ENCODE measurements around the gene ZNF223. TPM values are rescaled to one million over a fixed set of nuclear protein-coding genes. Genes with fewer than 3 reads are reported as not detected.

Gene ZNF223
- polyA plus RNA-seq, 1 of the 3 experiments (the other 2 are of a cell fraction) = 2.7 TPM

DNA sequence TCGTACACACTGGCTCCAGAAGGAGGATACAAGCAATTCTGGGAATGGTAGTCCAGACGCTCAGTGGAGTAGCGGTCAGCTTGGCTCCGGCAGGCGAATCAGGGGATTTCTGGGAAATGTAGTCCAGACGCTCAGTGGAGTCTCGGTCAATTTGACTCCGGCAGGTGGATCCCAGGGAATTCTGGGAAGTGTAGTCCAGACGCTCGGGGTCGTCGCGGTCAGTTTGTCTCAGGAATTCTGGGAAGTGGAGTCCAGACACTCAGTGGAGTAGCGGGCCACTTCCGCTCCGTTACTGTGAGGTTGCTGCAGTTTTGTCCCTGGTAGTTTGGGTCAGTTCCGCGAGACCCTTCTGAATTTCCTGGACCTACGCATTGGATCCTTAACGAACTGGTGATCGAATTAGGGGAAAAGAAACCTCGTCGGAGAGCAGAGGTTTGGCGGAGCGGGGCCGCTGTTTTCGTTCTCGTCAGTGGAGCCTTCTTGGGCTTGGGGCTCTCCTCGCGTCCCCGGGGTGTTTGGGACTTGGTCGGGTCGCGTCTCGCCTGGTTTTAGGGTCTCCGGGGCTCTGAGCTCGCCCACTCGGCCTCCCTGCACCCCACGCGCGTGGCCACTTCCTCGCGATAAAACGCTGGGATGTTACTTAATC lies 61.4 kb downstream of the ZNF223 start, which contains the start of gene ZNF225:
Gene ZNF225, plus strand, starts transcription at position 262 of the 646 bp plus-strand sequence. CDS start 2,429 bp downstream, outside the sequence.
- ChIA-PET POLR2A (interaction anchor here (1.0 to 2.0 kb wide), 3 partner anchors 19 to 99 kb away, joined by 3 to 12 read pairs (median 7); partner anchors contain the start of genes ZNF224, ZNF226 and ZNF227), CTCF (interaction anchor here (0.9 to 1.6 kb wide), 3 partner anchors 41 to 111 kb away, joined by 3 to 5 read pairs (median 3); partner anchors contain the start of genes ZNF226, ZNF230 and ZNF284)
- H3K79me2 ChIP-seq (ENCODE audit: insufficient read depth) = peaks cover 13% of the 10 kb centered on the region
- peak within 1 kb of the TSS; percentile 80 to 96 for H3K4me3 ChIP-seq (ENCODE audit: low read depth in 2 of 2, low read length in 1 of 2)
- 2% methylated on average over 22 of the region's 44 CpGs for WGBS (ENCODE audit: low lambda C conversion rate)
- H3K4me1 ChIP-seq (ENCODE audit: control insufficient read depth in 1 of 2, insufficient read depth in 2 of 2, low read depth in 1 of 2, low read length in 1 of 2) = peaks cover 0 to 7% of the 10 kb centered on the region in 2 experiments; a peak in 1 of 4 replicates
- H3K27ac ChIP-seq (ENCODE audit: low read depth in 2 of 2, low read length in 1 of 2) = peak within 1 kb of the TSS; percentile 50 to 90; a peak in 3 of 4 replicates
- H3K4me2 ChIP-seq = peak within 1 kb of the TSS; percentile 82
- H3K9me3 ChIP-seq = no peaks in the 10 kb centered on the region
- H3K36me3 ChIP-seq (replicated peaks in 1 of 2; ENCODE audit: control insufficient read depth in 1 of 2, insufficient read depth in 2 of 2, low read length in 1 of 2) = peaks cover 29% of the 10 kb centered on the region in 2 experiments
- peak within 1 kb of the TSS; percentile 74 for H3K9ac ChIP-seq
- no peaks in the 10 kb centered on the region for H3K27me3 ChIP-seq (ENCODE audit: insufficient read depth)
- no peaks in the 10 kb centered on the region for H3K9me2 ChIP-seq
- H4K20me1 ChIP-seq (ENCODE audit: insufficient read depth) = no peaks in the 10 kb centered on the region
- peak; percentile 88 for DNase-seq
- H2AFZ ChIP-seq (ENCODE audit: low read depth) = peak within 1 kb of the TSS; percentile 96
- no peaks in the 10 kb centered on the region for H3F3A ChIP-seq (replicated peaks; ENCODE audit: insufficient read depth)
- peak; percentile 39; the same call in 1 of the 2 replicates for TF ChIP-seq TCF12 (IDR thresholded peaks at IDR 0.05)
- TF ChIP-seq SMC3 (IDR thresholded peaks at IDR 0.05; ENCODE audit: low read depth, low read length) = no peak
- no peak for TF ChIP-seq FOSL2 (IDR thresholded peaks at IDR 0.05; ENCODE audit: borderline replicate concordance, low read depth)
- no peak for TF ChIP-seq USF2 (IDR thresholded peaks at IDR 0.05; ENCODE audit: borderline replicate concordance, low read depth, low read length)
- TF ChIP-seq, protein P1, sequence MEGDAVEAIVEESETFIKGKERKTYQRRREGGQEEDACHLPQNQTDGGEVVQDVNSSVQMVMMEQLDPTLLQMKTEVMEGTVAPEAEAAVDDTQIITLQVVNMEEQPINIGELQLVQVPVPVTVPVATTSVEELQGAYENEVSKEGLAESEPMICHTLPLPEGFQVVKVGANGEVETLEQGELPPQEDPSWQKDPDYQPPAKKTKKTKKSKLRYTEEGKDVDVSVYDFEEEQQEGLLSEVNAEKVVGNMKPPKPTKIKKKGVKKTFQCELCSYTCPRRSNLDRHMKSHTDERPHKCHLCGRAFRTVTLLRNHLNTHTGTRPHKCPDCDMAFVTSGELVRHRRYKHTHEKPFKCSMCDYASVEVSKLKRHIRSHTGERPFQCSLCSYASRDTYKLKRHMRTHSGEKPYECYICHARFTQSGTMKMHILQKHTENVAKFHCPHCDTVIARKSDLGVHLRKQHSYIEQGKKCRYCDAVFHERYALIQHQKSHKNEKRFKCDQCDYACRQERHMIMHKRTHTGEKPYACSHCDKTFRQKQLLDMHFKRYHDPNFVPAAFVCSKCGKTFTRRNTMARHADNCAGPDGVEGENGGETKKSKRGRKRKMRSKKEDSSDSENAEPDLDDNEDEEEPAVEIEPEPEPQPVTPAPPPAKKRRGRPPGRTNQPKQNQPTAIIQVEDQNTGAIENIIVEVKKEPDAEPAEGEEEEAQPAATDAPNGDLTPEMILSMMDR (IDR thresholded peaks at IDR 0.05) = no peak
- 0 out of 2 replicates have a peak, but pooled peaks have one; percentile 43 for TF ChIP-seq NRF1 (IDR thresholded peaks at IDR 0.05; ENCODE audit: low read depth, low read length)
- no peak for TF ChIP-seq EZH2phosphoT487 (IDR thresholded peaks at IDR 0.05; ENCODE audit: borderline replicate concordance, low read depth)
- TF ChIP-seq, protein P2, sequence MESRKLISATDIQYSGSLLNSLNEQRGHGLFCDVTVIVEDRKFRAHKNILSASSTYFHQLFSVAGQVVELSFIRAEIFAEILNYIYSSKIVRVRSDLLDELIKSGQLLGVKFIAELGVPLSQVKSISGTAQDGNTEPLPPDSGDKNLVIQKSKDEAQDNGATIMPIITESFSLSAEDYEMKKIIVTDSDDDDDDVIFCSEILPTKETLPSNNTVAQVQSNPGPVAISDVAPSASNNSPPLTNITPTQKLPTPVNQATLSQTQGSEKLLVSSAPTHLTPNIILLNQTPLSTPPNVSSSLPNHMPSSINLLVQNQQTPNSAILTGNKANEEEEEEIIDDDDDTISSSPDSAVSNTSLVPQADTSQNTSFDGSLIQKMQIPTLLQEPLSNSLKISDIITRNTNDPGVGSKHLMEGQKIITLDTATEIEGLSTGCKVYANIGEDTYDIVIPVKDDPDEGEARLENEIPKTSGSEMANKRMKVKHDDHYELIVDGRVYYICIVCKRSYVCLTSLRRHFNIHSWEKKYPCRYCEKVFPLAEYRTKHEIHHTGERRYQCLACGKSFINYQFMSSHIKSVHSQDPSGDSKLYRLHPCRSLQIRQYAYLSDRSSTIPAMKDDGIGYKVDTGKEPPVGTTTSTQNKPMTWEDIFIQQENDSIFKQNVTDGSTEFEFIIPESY (IDR thresholded peaks at IDR 0.05; ENCODE audit: borderline replicate concordance, low read depth) = peak; percentile 61; the same call in 1 of the 2 replicates
- peak; percentile 54; the same call in 1 of the 2 replicates for TF ChIP-seq RXRA (IDR thresholded peaks at IDR 0.05; ENCODE audit: borderline replicate concordance, low read depth)
- TF ChIP-seq IRF3 (IDR thresholded peaks at IDR 0.05; ENCODE audit: low read depth, low read length) = no peak
- no peak for TF ChIP-seq GATA2 (CRISPR knock-in tag; IDR thresholded peaks at IDR 0.05)
- TF ChIP-seq CHD2 (IDR thresholded peaks at IDR 0.05; ENCODE audit: low read length, partially characterized antibody) = peak; percentile 96
- TF ChIP-seq TEAD4 (IDR thresholded peaks at IDR 0.05; ENCODE audit: borderline replicate concordance, insufficient read depth) = no peak
- no peak for TF ChIP-seq MEF2A (IDR thresholded peaks at IDR 0.05; ENCODE audit: borderline replicate concordance, low read depth)
- TF ChIP-seq, protein P3, sequence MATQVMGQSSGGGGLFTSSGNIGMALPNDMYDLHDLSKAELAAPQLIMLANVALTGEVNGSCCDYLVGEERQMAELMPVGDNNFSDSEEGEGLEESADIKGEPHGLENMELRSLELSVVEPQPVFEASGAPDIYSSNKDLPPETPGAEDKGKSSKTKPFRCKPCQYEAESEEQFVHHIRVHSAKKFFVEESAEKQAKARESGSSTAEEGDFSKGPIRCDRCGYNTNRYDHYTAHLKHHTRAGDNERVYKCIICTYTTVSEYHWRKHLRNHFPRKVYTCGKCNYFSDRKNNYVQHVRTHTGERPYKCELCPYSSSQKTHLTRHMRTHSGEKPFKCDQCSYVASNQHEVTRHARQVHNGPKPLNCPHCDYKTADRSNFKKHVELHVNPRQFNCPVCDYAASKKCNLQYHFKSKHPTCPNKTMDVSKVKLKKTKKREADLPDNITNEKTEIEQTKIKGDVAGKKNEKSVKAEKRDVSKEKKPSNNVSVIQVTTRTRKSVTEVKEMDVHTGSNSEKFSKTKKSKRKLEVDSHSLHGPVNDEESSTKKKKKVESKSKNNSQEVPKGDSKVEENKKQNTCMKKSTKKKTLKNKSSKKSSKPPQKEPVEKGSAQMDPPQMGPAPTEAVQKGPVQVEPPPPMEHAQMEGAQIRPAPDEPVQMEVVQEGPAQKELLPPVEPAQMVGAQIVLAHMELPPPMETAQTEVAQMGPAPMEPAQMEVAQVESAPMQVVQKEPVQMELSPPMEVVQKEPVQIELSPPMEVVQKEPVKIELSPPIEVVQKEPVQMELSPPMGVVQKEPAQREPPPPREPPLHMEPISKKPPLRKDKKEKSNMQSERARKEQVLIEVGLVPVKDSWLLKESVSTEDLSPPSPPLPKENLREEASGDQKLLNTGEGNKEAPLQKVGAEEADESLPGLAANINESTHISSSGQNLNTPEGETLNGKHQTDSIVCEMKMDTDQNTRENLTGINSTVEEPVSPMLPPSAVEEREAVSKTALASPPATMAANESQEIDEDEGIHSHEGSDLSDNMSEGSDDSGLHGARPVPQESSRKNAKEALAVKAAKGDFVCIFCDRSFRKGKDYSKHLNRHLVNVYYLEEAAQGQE (IDR thresholded peaks at IDR 0.05; ENCODE audit: low read depth, low read length) = no peak
- TF ChIP-seq RAD21 (IDR thresholded peaks at IDR 0.05; ENCODE audit: low read length) = no peak
- TF ChIP-seq ELF1 (IDR thresholded peaks at IDR 0.05) = peak; percentile 88
- TF ChIP-seq EP300 (IDR thresholded peaks at IDR 0.05; ENCODE audit: borderline replicate concordance in 1 of 2, low read depth in 1 of 2, low read length in 1 of 2) = no peak
- no peak for TF ChIP-seq JUND (IDR thresholded peaks at IDR 0.05)
- TF ChIP-seq PBX3 (IDR thresholded peaks at IDR 0.05) = peak; percentile 41
- TF ChIP-seq SIN3A (IDR thresholded peaks at IDR 0.05; ENCODE audit: borderline replicate concordance, low read depth, low read length) = no peak

Data from SK-N-SH (cell line).